ENCODE results near the gene BMPR1A. TPM values are rescaled to one million over a fixed set of nuclear protein-coding genes. Genes with fewer than 3 reads are reported as not detected.
A peak's percentile ranks its signal among the peaks of the same experiment; 100 is the strongest.

The BMPR1A gene
- total RNA-seq, 1 experiment from 2014 or later = 104 TPM

GRCh38 chr10:86775870-86776180, 19.4 kb downstream of the BMPR1A start:
- TF ChIP-seq AR (CRISPR knock-in tag; IDR thresholded peaks at IDR 0.05) = no peak
- TF ChIP-seq, protein P1, sequence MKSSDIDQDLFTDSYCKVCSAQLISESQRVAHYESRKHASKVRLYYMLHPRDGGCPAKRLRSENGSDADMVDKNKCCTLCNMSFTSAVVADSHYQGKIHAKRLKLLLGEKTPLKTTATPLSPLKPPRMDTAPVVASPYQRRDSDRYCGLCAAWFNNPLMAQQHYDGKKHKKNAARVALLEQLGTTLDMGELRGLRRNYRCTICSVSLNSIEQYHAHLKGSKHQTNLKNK (CRISPR knock-in tag; IDR thresholded peaks at IDR 0.05) = no peak
- no peak for TF ChIP-seq PRRX2 (CRISPR knock-in tag; IDR thresholded peaks at IDR 0.05)
- no peak for TF ChIP-seq TP53 (CRISPR knock-in tag; IDR thresholded peaks at IDR 0.05)
- peak; percentile 39; the same call in 1 of the 2 replicates for ATAC-seq
- Mint-ChIP-seq H3K27ac (peak overlapping the region; percentile 84), H3K9me3 (no peaks in the 10 kb centered on the region), H3K36me3 (peaks cover 8% of the 10 kb centered on the region), H3K4me1 (peaks cover 54% of the 10 kb centered on the region), H3K4me3 (no peak overlapping the region), H3K27me3 (ENCODE audit: low read depth) (no peaks in the 10 kb centered on the region)
- POLR2A ChIA-PET = no interaction called here
- no peak for DNase-seq (ENCODE audit: low spot score)
- CTCF ChIA-PET = interaction anchor here (0.7 to 1.0 kb wide), 2 partner anchors 16 to 18 kb away, joined by 3 to 4 read pairs; no protein-coding TSS in a partner anchor

DNA sequence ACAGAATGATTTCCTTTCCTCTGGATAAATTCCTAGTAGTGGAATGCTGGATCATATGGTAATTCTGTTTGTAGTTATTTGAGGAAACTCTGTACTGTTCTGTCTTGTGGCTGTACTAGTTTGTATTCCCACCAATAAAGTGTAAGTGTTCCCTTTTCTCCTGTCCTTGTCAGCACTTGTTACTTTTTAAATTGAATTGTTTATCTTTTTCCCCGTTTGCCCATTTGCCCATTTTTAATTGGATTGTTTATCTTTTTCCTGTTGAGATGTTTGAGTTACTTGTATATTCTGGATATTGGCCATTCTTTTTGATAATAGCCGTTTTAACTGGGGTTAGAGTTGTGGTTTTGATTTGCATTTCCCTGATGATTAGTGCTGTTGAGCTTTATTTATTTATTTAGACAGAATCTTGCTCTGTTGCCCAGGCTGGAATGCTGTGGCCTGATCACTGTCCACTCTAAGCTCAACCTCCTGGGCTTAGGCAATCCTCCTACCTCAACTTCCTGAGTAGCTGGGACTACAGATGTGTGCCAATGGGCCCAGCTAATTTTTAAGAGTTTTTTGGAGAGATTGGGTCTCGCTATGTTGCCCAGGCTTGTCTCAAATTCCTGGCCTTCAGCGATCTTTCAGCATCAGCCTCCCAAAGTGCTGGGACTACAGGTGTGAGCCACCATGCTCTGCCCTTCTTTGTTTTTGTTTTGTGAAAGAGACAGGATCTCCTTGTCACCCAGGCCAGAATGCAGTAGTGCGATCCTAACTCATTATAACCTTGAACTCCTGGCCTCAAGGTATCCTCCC, 23.0 kb downstream of the BMPR1A start:
- Mint-ChIP-seq H3K4me3 (no peak overlapping the region), H3K4me1 (peaks cover 47% of the 10 kb centered on the region), H3K36me3 (peaks cover 8% of the 10 kb centered on the region), H3K27ac (peak overlapping the region; percentile 20), H3K27me3 (ENCODE audit: low read depth) (no peaks in the 10 kb centered on the region), H3K9me3 (no peaks in the 10 kb centered on the region)
- POLR2A ChIA-PET = no interaction called here
- CTCF ChIA-PET = no interaction called here
- no peak for TF ChIP-seq GRHL2 (CRISPR knock-in tag; IDR thresholded peaks at IDR 0.05; ENCODE audit: insufficient replicate concordance, severe bottlenecking)
- TF ChIP-seq, protein P2, sequence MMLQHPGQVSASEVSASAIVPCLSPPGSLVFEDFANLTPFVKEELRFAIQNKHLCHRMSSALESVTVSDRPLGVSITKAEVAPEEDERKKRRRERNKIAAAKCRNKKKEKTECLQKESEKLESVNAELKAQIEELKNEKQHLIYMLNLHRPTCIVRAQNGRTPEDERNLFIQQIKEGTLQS (CRISPR knock-in tag; conservative IDR thresholded peaks at IDR 0.05) = no peak
- TF ChIP-seq ZNF121 (CRISPR knock-in tag; IDR thresholded peaks at IDR 0.05) = peak; percentile 95
- ATAC-seq = no peak
- no peak for DNase-seq (ENCODE audit: low spot score)

DNA sequence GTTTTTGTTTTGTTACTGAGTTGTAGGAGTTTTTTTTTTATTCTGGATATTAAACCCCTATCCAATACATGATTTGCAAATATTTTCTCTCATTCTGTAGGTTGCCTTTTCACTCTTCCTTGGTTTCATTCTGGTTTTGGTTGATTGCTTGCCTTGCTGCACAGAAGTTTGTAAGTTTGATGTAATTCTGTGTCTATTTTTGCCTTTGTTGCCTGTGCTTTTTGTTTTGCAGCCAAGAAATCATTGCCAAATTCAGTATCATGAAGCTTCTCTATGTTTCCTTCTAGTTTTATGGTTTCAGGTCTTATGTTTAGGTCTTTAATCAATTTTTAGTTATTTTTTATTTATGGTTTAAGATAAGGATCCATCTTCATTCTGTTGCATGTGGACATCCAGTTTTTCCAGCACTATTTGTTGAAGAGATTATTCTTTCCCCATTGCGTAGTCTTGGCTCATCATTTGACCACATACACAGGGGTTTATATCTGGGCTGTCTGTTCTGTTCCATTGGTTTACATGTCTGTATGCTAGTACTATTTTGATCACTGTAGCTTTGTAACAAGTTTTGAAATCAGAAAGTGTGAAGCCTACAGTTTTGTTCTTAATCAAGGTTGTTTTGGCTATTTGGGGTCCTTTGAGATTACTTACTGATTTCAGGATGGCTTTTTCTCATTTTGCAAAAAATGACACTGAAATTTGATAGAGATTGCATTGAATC, 26.4 kb downstream of the BMPR1A start:
- Mint-ChIP-seq H3K4me3 (no peak overlapping the region), H3K4me1 (peaks cover 32% of the 10 kb centered on the region), H3K36me3 (peaks cover 8% of the 10 kb centered on the region), H3K9me3 (0 out of 2 replicates have a peak, but pooled peaks cover 4% of the 10 kb centered on the region), H3K27ac (peak overlapping the region; percentile 81), H3K27me3 (ENCODE audit: low read depth) (no peaks in the 10 kb centered on the region)
- ChIA-PET CTCF (no interaction called here), POLR2A (no interaction called here)
- ATAC-seq (no peak), DNase-seq (ENCODE audit: low spot score) (no peak)
- no peak for TF ChIP-seq GRHL2 (CRISPR knock-in tag; IDR thresholded peaks at IDR 0.05; ENCODE audit: insufficient replicate concordance, severe bottlenecking)
- TF ChIP-seq SOX15 (CRISPR knock-in tag; IDR thresholded peaks at IDR 0.05) = no peak
- no peak for TF ChIP-seq TCF7 (CRISPR knock-in tag; IDR thresholded peaks at IDR 0.05; ENCODE audit: low read depth)
- no peak for TF ChIP-seq PRDM15 (CRISPR knock-in tag; IDR thresholded peaks at IDR 0.05)
- no peak for TF ChIP-seq ELF4 (CRISPR knock-in tag; IDR thresholded peaks at IDR 0.05; ENCODE audit: low read depth)
- TF ChIP-seq, protein P3, sequence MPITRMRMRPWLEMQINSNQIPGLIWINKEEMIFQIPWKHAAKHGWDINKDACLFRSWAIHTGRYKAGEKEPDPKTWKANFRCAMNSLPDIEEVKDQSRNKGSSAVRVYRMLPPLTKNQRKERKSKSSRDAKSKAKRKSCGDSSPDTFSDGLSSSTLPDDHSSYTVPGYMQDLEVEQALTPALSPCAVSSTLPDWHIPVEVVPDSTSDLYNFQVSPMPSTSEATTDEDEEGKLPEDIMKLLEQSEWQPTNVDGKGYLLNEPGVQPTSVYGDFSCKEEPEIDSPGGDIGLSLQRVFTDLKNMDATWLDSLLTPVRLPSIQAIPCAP (CRISPR knock-in tag; IDR thresholded peaks at IDR 0.05) = no peak
